HCT116 (cell line): Measurements from ENCODE around the gene POLR3C. TPM values are rescaled to one million over a fixed set of nuclear protein-coding genes. Genes with fewer than 3 reads are reported as not detected.
"Not testable (repeated sequence)": the region's sequence is repeated elsewhere in the genome, so short reads cannot be mapped to it uniquely, and the experiment has no call there.

Experiments used
- ATAC-seq: fragments of 200-7000 bp; cut with Tn5 transposase; 2 replicates; pipeline ENCODE4 v1.9.1; 2020; ENCODE audit warnings: mild to moderate bottlenecking, moderate library complexity
- BruUV-seq: library from RNA; stranded (reverse); fragments of 400-500 nt; replicated peaks from 2 replicates; lab custom pipeline; 2021; lab: Mats Ljungman, UMichigan
- CTCF ChIA-PET: fragments of 300-600 bp; sonication (Branson Sonifier 250); formaldehyde crosslinking; loops from one replicate; lab custom pipeline; 2021; ENCODE audit warnings: antibody characterized with exemption; lab: Charles Lee
- POLR2A ChIA-PET: fragments of 300-600, 350-600 bp; sonication (Branson Sonifier 250); formaldehyde crosslinking; loops from one replicate; lab custom pipeline; 2021; ENCODE audit warnings: antibody characterized with exemption; lab: Charles Lee
- RAD21 ChIA-PET, 2 experiments: fragments of 300-600 bp; sonication (Branson Sonifier 250); formaldehyde crosslinking; loops; one replicate each; lab custom pipeline; 2023; ENCODE audit warnings: low total read pairs in 2 of 2; ENCODE audit not compliant: uncharacterized antibody in 2 of 2, unreplicated experiment in 2 of 2, low non-redundant PET in 1 of 2; lab: Charles Lee
- DNase-seq: peaks from one replicate; pipeline ENCODE4 v3.0.0-alpha.2; 2010; ENCODE audit warnings: low read depth, low spot score
- H2AFZ ChIP-seq: fragments of 200-600 bp; shearing (Covaris generic), sonication (generic); 2 replicates; pipeline ENCODE4 v1.6.1; 2017; ENCODE audit warnings: low read depth, mixed run types, mixed read lengths, antibody characterized with exemption, low read length; ENCODE audit not compliant: poor library complexity, severe bottlenecking
- H3K27ac ChIP-seq: 2 replicates; pipeline ENCODE4 v1.5.1; 2012; ENCODE audit warnings: low read depth, low read length
- H3K27me3 ChIP-seq: fragments of 200-600 bp; sonication (generic); 2 replicates; pipeline ENCODE4 v1.6.1; 2016; ENCODE audit warnings: mixed run types, low read length, mixed read lengths; ENCODE audit not compliant: insufficient read depth
- H3K36me3 ChIP-seq, 2 experiments: fragments of 200-500 bp in 1 of 2; fragments of 200-600 bp in 1 of 2; sonication (Bioruptor generic) in 1 of 2; sonication (generic) in 1 of 2; 2 replicates each; pipeline versions ENCODE4 v1.5.1 to v1.6.1; 2014 to 2016; ENCODE audit warnings: low read length in 2 of 2, inconsistent platforms in 1 of 2, mixed read lengths in 1 of 2, mixed run types in 1 of 2; ENCODE audit not compliant: insufficient read depth in 2 of 2, control insufficient read depth in 1 of 2
- H3K4me1 ChIP-seq, 2 experiments: fragments of 200-600 bp in 1 of 2; sonication (generic) in 1 of 2; 2 replicates each; pipeline versions ENCODE4 v1.5.1 to v1.6.1; 2012 to 2017; ENCODE audit warnings: low read length in 2 of 2, inconsistent platforms in 1 of 2, mild to moderate bottlenecking in 1 of 2, mixed read lengths in 1 of 2, mixed run types in 1 of 2, moderate library complexity in 1 of 2; ENCODE audit not compliant: insufficient read depth in 2 of 2, control insufficient read depth in 1 of 2
- H3K4me2 ChIP-seq: fragments of 200-600 bp; sonication (generic); 2 replicates; pipeline ENCODE4 v1.6.1; 2017; ENCODE audit warnings: mixed run types, low read length, mixed read lengths
- H3K4me3 ChIP-seq, 2 experiments: fragments of 200-600 bp in 1 of 2; sonication (generic) in 1 of 2; replicated peaks in 1 of 2; 2 replicates each; pipeline ENCODE4 v1.5.1; 2011 to 2016; ENCODE audit warnings: low read length in 2 of 2, control low read depth in 1 of 2, low read depth in 1 of 2, mild to moderate bottlenecking in 1 of 2, mixed read lengths in 1 of 2, mixed run types in 1 of 2
- H3K79me2 ChIP-seq: fragments of 200-600 bp; sonication (generic); 2 replicates; pipeline ENCODE4 v1.6.1; 2017; ENCODE audit warnings: mild to moderate bottlenecking, mixed run types, low read length, moderate library complexity, mixed read lengths; ENCODE audit not compliant: insufficient read depth
- H3K9ac ChIP-seq: fragments of 200-600 bp; sonication (generic); 2 replicates; pipeline ENCODE4 v1.6.1; 2016; ENCODE audit warnings: low read length, mixed read lengths
- H3K9me2 ChIP-seq: fragments of 200-600 bp; sonication (generic), shearing (Covaris generic); 2 replicates; pipeline ENCODE4 v1.6.1; 2017; ENCODE audit warnings: mixed run types, mild to moderate bottlenecking, moderate library complexity; ENCODE audit not compliant: insufficient read depth
- H3K9me3 ChIP-seq, 2 experiments: fragments of 200-500 bp in 1 of 2; fragments of 200-600 bp in 1 of 2; sonication (Bioruptor generic) in 1 of 2; sonication (generic) in 1 of 2; 2 replicates each; pipeline ENCODE4 v1.6.1; 2014 to 2017; ENCODE audit warnings: low read length in 2 of 2, mixed read lengths in 2 of 2, inconsistent platforms in 1 of 2, low read depth in 1 of 2, mild to moderate bottlenecking in 1 of 2, mixed run types in 1 of 2, moderate library complexity in 1 of 2; ENCODE audit not compliant: control insufficient read depth in 1 of 2, insufficient read depth in 1 of 2
- H4K20me1 ChIP-seq: fragments of 200-600 bp; sonication (generic), shearing (Covaris generic); 2 replicates; pipeline ENCODE4 v1.6.1; 2017; ENCODE audit warnings: mixed run types, mild to moderate bottlenecking, moderate library complexity; ENCODE audit not compliant: insufficient read depth
- ATF3 ChIP-seq: IDR thresholded peaks from 2 replicates; pipeline ENCODE4 v1.6.1; 2012
- CBX3 ChIP-seq: IDR thresholded peaks from 2 replicates; pipeline ENCODE4 v1.6.1; 2012; ENCODE audit warnings: low read depth
- CEBPB ChIP-seq: IDR thresholded peaks from 2 replicates; pipeline ENCODE4 v1.6.1; 2012; ENCODE audit warnings: low read depth
- CTCF ChIP-seq, 3 experiments: fragments of 200-600 bp in 1 of 3; sonication (generic) in 1 of 3; IDR thresholded peaks in 2 of 3; conservative IDR thresholded peaks in 1 of 3; 2 replicates each; pipeline ENCODE4 v1.5.1; 2012 to 2017; ENCODE audit warnings: low read depth in 2 of 3, low read length in 2 of 3, antibody characterized with exemption in 1 of 3, borderline replicate concordance in 1 of 3, control low read depth in 1 of 3, mild to moderate bottlenecking in 1 of 3, mixed read lengths in 1 of 3, mixed run types in 1 of 3, moderate library complexity in 1 of 3; ENCODE audit not compliant: insufficient read depth in 1 of 3
- EZH2 ChIP-seq: fragments of 200-600 bp; sonication (generic); IDR thresholded peaks from 2 replicates; pipeline ENCODE4 v1.6.1; 2017; ENCODE audit warnings: antibody characterized with exemption, mixed run types
- EZH2phosphoT487 ChIP-seq: fragments of 200-600 bp; IDR thresholded peaks from 2 replicates; pipeline ENCODE4 v1.6.1; 2018; ENCODE audit warnings: antibody characterized with exemption, borderline replicate concordance
- RAD21 ChIP-seq: IDR thresholded peaks from 2 replicates; pipeline ENCODE4 v1.6.1; 2012; ENCODE audit warnings: low read depth, mild to moderate bottlenecking
- SP1 ChIP-seq: IDR thresholded peaks from 2 replicates; pipeline ENCODE4 v1.6.1; 2012; ENCODE audit warnings: low read depth
- ZNF274 ChIP-seq: fragments of 200-500 bp; sonication (Bioruptor generic); IDR thresholded peaks from 2 replicates; pipeline ENCODE4 v1.6.1; 2014; ENCODE audit warnings: mild to moderate bottlenecking, low read depth, low read length, inconsistent platforms
- intact Hi-C: fragments of 100-400 bp; cut with micrococcal nuclease; formaldehyde crosslinking; loops from 2 replicates; pipeline ENCODE4 v1.10.0; 2022
- total RNA-seq: library from RNA; stranded (reverse); gene quantifications from one replicate; pipeline ENCODE4 v1.2.1, GENCODE V29; 2021; ENCODE audit not compliant: unreplicated experiment

Gene POLR3C
- total RNA-seq, 1 experiment from 2014 or later: 25.4 TPM

- Histone ChIP-seq H3K9me3 (no peaks in the 10 kb centered on the region), H3K79me2 (peaks cover 60% of the 10 kb centered on the region), H3K9ac (no peak overlapping the region), H3K4me2 (no peak overlapping the region), H3K4me3 (no peak overlapping the region), H3K36me3 (no peaks in the 10 kb centered on the region), H4K20me1 (no peaks in the 10 kb centered on the region), H3K27ac (no peak overlapping the region), H3K27me3 (no peaks in the 10 kb centered on the region), H3K9me2 (no peaks in the 10 kb centered on the region), H3K4me1 (peaks cover 0 to 9% of the 10 kb centered on the region in 2 experiments; a peak in 1 of 4 replicates), H2AFZ (no peak overlapping the region)
- BruUV-seq: no TSS peak
- TF ChIP-seq CBX3 (no peak), EZH2 (no peak), SP1 (no peak), ATF3 (no peak)
- DNase-seq: no peak
- ChIA-PET POLR2A (no interaction called here), CTCF (no interaction called here), RAD21 (no interaction called here)
- ATAC-seq: no peak
- intact Hi-C loops: no loop called here
Measured at GRCh38 chr1:145806408-145806807, 17.6 kb upstream of the POLR3C start.

- Histone ChIP-seq H3K4me1 (peaks cover 0 to 6% of the 10 kb centered on the region in 2 experiments; a peak in 1 of 4 replicates), H3K36me3 (no peaks in the 10 kb centered on the region), H3K79me2 (peaks cover 58% of the 10 kb centered on the region), H3K4me2 (no peak overlapping the region), H2AFZ (no peak overlapping the region), H3K9me3 (no peaks in the 10 kb centered on the region)
- CTCF ChIA-PET: no interaction called here
- intact Hi-C loops: no loop called here
- RAD21 ChIA-PET: no interaction called here
- BruUV-seq: no TSS peak
- no peak for TF ChIP-seq EZH2
- no peak for TF ChIP-seq CTCF (IDR thresholded peaks at IDR 0.05 in 2 of 3, conservative IDR thresholded peaks at IDR 0.05 in 1 of 3; ENCODE audit: borderline replicate concordance in 1 of 3, insufficient read depth in 1 of 3, low read depth in 2 of 3, low read length in 2 of 3)
- no peak for TF ChIP-seq ZNF274
- TF ChIP-seq CEBPB: no peak
- no peak for TF ChIP-seq EZH2phosphoT487
- no peak for TF ChIP-seq RAD21
- TF ChIP-seq, all 23 proteins: peak for 0
- no peaks in the 10 kb centered on the region for H3K27me3 ChIP-seq
- ATAC-seq (no peak), DNase-seq (no peak)
- no peak overlapping the region for H3K4me3 ChIP-seq
- H4K20me1 ChIP-seq: no peaks in the 10 kb centered on the region
- H3K27ac ChIP-seq: no peak overlapping the region
- POLR2A ChIA-PET: no interaction called here
- no peaks in the 10 kb centered on the region for H3K9me2 ChIP-seq
- no peak overlapping the region for H3K9ac ChIP-seq
Measured at GRCh38 chr1:145806844-145807243, 17.2 kb upstream of the POLR3C start.

GRCh38 chr1:145812977-145813810, 10.8 kb upstream of the POLR3C start:
- H2AFZ ChIP-seq, CTCF ChIA-PET, H3K9me2 ChIP-seq, H3K9ac ChIP-seq, DNase-seq, intact Hi-C loops, H4K20me1 ChIP-seq, RAD21 ChIA-PET, BruUV-seq, H3K9me3 ChIP-seq, H3K27me3 ChIP-seq, H3K4me1 ChIP-seq, H3K36me3 ChIP-seq, POLR2A ChIA-PET: not testable (repeated sequence)
- Histone ChIP-seq H3K4me2 (peak overlapping the region; percentile 49), H3K4me3 (peak overlapping the region in 1 of 2 experiments; percentile 20; a peak in 1 of 4 replicates), H3K27ac (peak overlapping the region; percentile 45; the same call in 1 of the 2 replicates), H3K79me2 (peaks cover 11% of the 10 kb centered on the region)
- peak; percentile 78 for ATAC-seq
